ENCODE results near the gene APOC3.
"Not testable (repeated sequence)": the region's sequence is repeated elsewhere in the genome, so short reads cannot be mapped to it uniquely, and the experiment has no call there.

Gene APOC3

GRCh38 chr11:116833491-116833815 lies 3.7 kb downstream of the APOC3 start:
- H3K4me1 ChIP-seq, result peaks cover 20 to 45% (median 39%) of the 10 kb centered on the region in 10 experiments
- no peak overlapping the region for H3K9ac ChIP-seq
- no peak overlapping the region for H3K27ac ChIP-seq
- H3K4me2 ChIP-seq, result peak overlapping the region in 6 of 11 experiments; percentile 11 to 99 (median 92); a peak in 5 of 22 replicates
- no peaks in the 10 kb centered on the region for H3K27me3 ChIP-seq
- H3K4me3 ChIP-seq, result no peak overlapping the region
- no peak for TF ChIP-seq Cebpa-rat (IDR thresholded peaks at IDR 0.05)
- no peaks in the 10 kb centered on the region for H3K9me3 ChIP-seq (replicated peaks in 1 of 11)
- H4K20me1 ChIP-seq, result no peaks in the 10 kb centered on the region
- H3K36me3 ChIP-seq, result no peaks in the 10 kb centered on the region

- no peaks in the 10 kb centered on the region for H4K20me1 ChIP-seq
- H3K4me1 ChIP-seq, result peaks cover 20 to 45% (median 39%) of the 10 kb centered on the region in 10 experiments
- H3K9ac ChIP-seq, result peak overlapping the region in 1 of 11 experiments; percentile 16; a peak in 1 of 22 replicates
- H3K9me3 ChIP-seq (replicated peaks in 1 of 11), result no peaks in the 10 kb centered on the region
- no peak for TF ChIP-seq Cebpa-rat (IDR thresholded peaks at IDR 0.05)
- no peak overlapping the region for H3K4me3 ChIP-seq
- H3K4me2 ChIP-seq, result peak overlapping the region in 10 of 11 experiments; percentile 11 to 99 (median 92); a peak in 14 of 22 replicates
- no peaks in the 10 kb centered on the region for H3K27me3 ChIP-seq
- H3K36me3 ChIP-seq, result no peaks in the 10 kb centered on the region
- H3K27ac ChIP-seq, result no peak overlapping the region
These were observed 4.3 kb downstream of the APOC3 start for GRCh38 chr11:116833816-116834534.

- Histone ChIP-seq H3K4me3 (peak overlapping the region in 8 of 10 experiments; percentile 55 to 70 (median 59); a peak in 9 of 20 replicates), H3K27ac (peak overlapping the region in 8 of 11 experiments; percentile 80 to 92 (median 84); a peak in 14 of 22 replicates), H3K4me2 (peak overlapping the region; percentile 84 to 99 (median 93)), H3K4me1 (peaks cover 20 to 41% (median 35%) of the 10 kb centered on the region in 10 experiments), H3K9ac (peak overlapping the region in 10 of 11 experiments; percentile 55 to 84 (median 82); a peak in 17 of 22 replicates)
- not testable (repeated sequence) for H3K36me3 ChIP-seq; H3K9me3 ChIP-seq (replicated peaks in 1 of 11); H3K27me3 ChIP-seq; H4K20me1 ChIP-seq
These were observed 4.9 kb downstream of the APOC3 start for GRCh38 chr11:116834535-116835041.

- H3K36me3 ChIP-seq, result no peaks in the 10 kb centered on the region
- peak overlapping the region; percentile 37 to 70 (median 58) for H3K4me3 ChIP-seq
- peak overlapping the region; percentile 20 to 84 (median 82); a peak in 21 of 22 replicates for H3K9ac ChIP-seq
- TF ChIP-seq Cebpa-rat (IDR thresholded peaks at IDR 0.05), result no peak
- H3K4me2 ChIP-seq, result peak overlapping the region; percentile 84 to 99 (median 93)
- H3K27me3 ChIP-seq, result no peaks in the 10 kb centered on the region
- H3K9me3 ChIP-seq (replicated peaks in 1 of 11), result no peaks in the 10 kb centered on the region
- H3K4me1 ChIP-seq, result peaks cover 19 to 35% (median 31%) of the 10 kb centered on the region in 10 experiments
- H4K20me1 ChIP-seq, result no peaks in the 10 kb centered on the region
- H3K27ac ChIP-seq, result peak overlapping the region in 10 of 11 experiments; percentile 44 to 92 (median 84); a peak in 21 of 22 replicates
These were observed 5.5 kb downstream of the APOC3 start for GRCh38 chr11:116835042-116835772.

GRCh38 chr11:116835791-116836631 lies 6.3 kb downstream of the APOC3 start:
- Histone ChIP-seq H3K9me3 (replicated peaks in 1 of 11) (no peaks in the 10 kb centered on the region), H3K4me3 (peak overlapping the region; percentile 37 to 70 (median 58)), H3K4me2 (peak overlapping the region; percentile 84 to 99 (median 93)), H4K20me1 (no peaks in the 10 kb centered on the region), H3K9ac (peak overlapping the region; percentile 20 to 84 (median 82); a peak in 21 of 22 replicates), H3K4me1 (peaks cover 19 to 38% (median 31%) of the 10 kb centered on the region in 10 experiments), H3K27me3 (no peaks in the 10 kb centered on the region), H3K36me3 (no peaks in the 10 kb centered on the region), H3K27ac (peak overlapping the region in 10 of 11 experiments; percentile 44 to 92 (median 84); a peak in 21 of 22 replicates)
- TF ChIP-seq Cebpa-rat (IDR thresholded peaks at IDR 0.05), result no peak

GRCh38 chr11:116836632-116836991 lies 6.9 kb downstream of the APOC3 start:
- Histone ChIP-seq H3K36me3 (no peaks in the 10 kb centered on the region), H3K4me2 (peak overlapping the region in 8 of 11 experiments; percentile 84 to 98 (median 94); a peak in 12 of 22 replicates), H3K4me3 (no peak overlapping the region), H4K20me1 (no peaks in the 10 kb centered on the region), H3K9ac (peak overlapping the region in 6 of 11 experiments; percentile 79 to 84 (median 82); a peak in 3 of 22 replicates), H3K27me3 (no peaks in the 10 kb centered on the region), H3K27ac (peak overlapping the region in 2 of 11 experiments; percentile 17 to 83; a peak in 1 of 22 replicates), H3K4me1 (peaks cover 19 to 38% (median 31%) of the 10 kb centered on the region in 10 experiments), H3K9me3 (replicated peaks in 1 of 11) (no peaks in the 10 kb centered on the region)
- TF ChIP-seq Cebpa-rat (IDR thresholded peaks at IDR 0.05), result no peak

- peak within 1 kb of the TSS in 6 of 11 experiments; percentile 79 to 84 (median 82); a peak in 3 of 22 replicates for H3K9ac ChIP-seq
- no peaks in the 10 kb centered on the region for H4K20me1 ChIP-seq
- peak within 1 kb of the TSS in 9 of 11 experiments; percentile 84 to 99 (median 94); a peak in 14 of 22 replicates for H3K4me2 ChIP-seq
- TF ChIP-seq Cebpa-rat (IDR thresholded peaks at IDR 0.05), result no peak
- peaks cover 19 to 38% (median 31%) of the 10 kb centered on the region in 10 experiments for H3K4me1 ChIP-seq
- H3K27ac ChIP-seq, result peak within 1 kb of the TSS in 2 of 11 experiments; percentile 17 to 83; a peak in 1 of 22 replicates
- no peaks in the 10 kb centered on the region for H3K27me3 ChIP-seq
- H3K9me3 ChIP-seq (replicated peaks in 1 of 11), result no peaks in the 10 kb centered on the region
- H3K4me3 ChIP-seq, result no peak within 1 kb of the TSS
- peaks cover 0 to 3% (median 0%) of the 10 kb centered on the region in 11 experiments; a peak in 3 of 22 replicates for H3K36me3 ChIP-seq
These were observed 7.8 kb downstream of the APOC3 start, which contains the start of gene APOA1 for GRCh38 chr11:116837231-116838091. Gene APOA1 (minus strand): TSS chr11:116837622. CDS start chr11:116837387, 235 bp downstream.

Data from BLaER1 treated with 17β-estradiol and CSF1 and Interleukin-3, amounts not matched to agents 10 nM and 100 nM (cell line).